ENCODE data around the gene ATP5PB. TPM values are rescaled to one million over a fixed set of nuclear protein-coding genes. Genes with fewer than 3 reads are reported as not detected.

ATP5PB gene
- total and polyA plus RNA-seq, 4 donors: 194 to 256 (median 203) TPM

- Histone ChIP-seq H3K27me3 (ENCODE audit: control insufficient read depth in 3 of 3, insufficient read depth in 3 of 3, low read length in 2 of 3) (no peaks in the 10 kb centered on the region), H3K9ac (ENCODE audit: insufficient read depth in 1 of 2, low read length in 2 of 2) (no peak overlapping the region)
Observed at GRCh38 chr1:111414756-111415155, 34.5 kb upstream of the ATP5PB start.

GRCh38 chr1:111415461-111415860, 33.8 kb upstream of the ATP5PB start:
- H3K27me3 ChIP-seq (ENCODE audit: control insufficient read depth in 3 of 3, insufficient read depth in 3 of 3, low read length in 2 of 3): no peaks in the 10 kb centered on the region
- no peak for ATAC-seq (ENCODE audit: insufficient read depth, low FRiP score)
- no peak overlapping the region for H3K4me3 ChIP-seq
- no peaks in the 10 kb centered on the region for H3K36me3 ChIP-seq (ENCODE audit: control insufficient read depth in 4 of 4, insufficient read depth in 4 of 4, low read length in 4 of 4)
- WGBS, 2 donors: 85 to 86% methylated on average over 3 of the region's 3 CpGs
- H3K9ac ChIP-seq (ENCODE audit: insufficient read depth in 1 of 2, low read length in 2 of 2): no peak overlapping the region
- no peak overlapping the region for H3K27ac ChIP-seq (ENCODE audit: low read depth in 1 of 2, low read length in 1 of 2)
- H3K4me1 ChIP-seq (ENCODE audit: control insufficient read depth in 5 of 5, insufficient read depth in 5 of 5, low read length in 5 of 5): peaks cover 0 to 9% (median 3%) of the 10 kb centered on the region in 5 donors
- no peaks in the 10 kb centered on the region for H3K9me3 ChIP-seq (ENCODE audit: control insufficient read depth in 4 of 4, insufficient read depth in 3 of 4, low read length in 3 of 4)
- DNase-seq: no peak
- TF ChIP-seq, protein P1, sequence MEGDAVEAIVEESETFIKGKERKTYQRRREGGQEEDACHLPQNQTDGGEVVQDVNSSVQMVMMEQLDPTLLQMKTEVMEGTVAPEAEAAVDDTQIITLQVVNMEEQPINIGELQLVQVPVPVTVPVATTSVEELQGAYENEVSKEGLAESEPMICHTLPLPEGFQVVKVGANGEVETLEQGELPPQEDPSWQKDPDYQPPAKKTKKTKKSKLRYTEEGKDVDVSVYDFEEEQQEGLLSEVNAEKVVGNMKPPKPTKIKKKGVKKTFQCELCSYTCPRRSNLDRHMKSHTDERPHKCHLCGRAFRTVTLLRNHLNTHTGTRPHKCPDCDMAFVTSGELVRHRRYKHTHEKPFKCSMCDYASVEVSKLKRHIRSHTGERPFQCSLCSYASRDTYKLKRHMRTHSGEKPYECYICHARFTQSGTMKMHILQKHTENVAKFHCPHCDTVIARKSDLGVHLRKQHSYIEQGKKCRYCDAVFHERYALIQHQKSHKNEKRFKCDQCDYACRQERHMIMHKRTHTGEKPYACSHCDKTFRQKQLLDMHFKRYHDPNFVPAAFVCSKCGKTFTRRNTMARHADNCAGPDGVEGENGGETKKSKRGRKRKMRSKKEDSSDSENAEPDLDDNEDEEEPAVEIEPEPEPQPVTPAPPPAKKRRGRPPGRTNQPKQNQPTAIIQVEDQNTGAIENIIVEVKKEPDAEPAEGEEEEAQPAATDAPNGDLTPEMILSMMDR (IDR thresholded peaks at IDR 0.05; ENCODE audit: control extremely low read depth, extremely low read depth): no peak

More at GRCh38 chr1:111414756-111415155, 34.5 kb upstream of the ATP5PB start:
- H3K4me1 ChIP-seq (ENCODE audit: control insufficient read depth in 5 of 5, insufficient read depth in 5 of 5, low read length in 5 of 5): peaks cover 0 to 9% (median 3%) of the 10 kb centered on the region in 5 donors
- H3K9me3 ChIP-seq (ENCODE audit: control insufficient read depth in 4 of 4, insufficient read depth in 3 of 4, low read length in 3 of 4): no peaks in the 10 kb centered on the region
- no peaks in the 10 kb centered on the region for H3K36me3 ChIP-seq (ENCODE audit: control insufficient read depth in 4 of 4, insufficient read depth in 4 of 4, low read length in 4 of 4)
- WGBS, 2 donors: 83 to 91% methylated on average over 2 of the region's 2 CpGs
- no peak overlapping the region for H3K4me3 ChIP-seq
- TF ChIP-seq, protein P1 (IDR thresholded peaks at IDR 0.05; ENCODE audit: control extremely low read depth, extremely low read depth): no peak
- H3K27ac ChIP-seq (ENCODE audit: low read depth in 1 of 2, low read length in 1 of 2): no peak overlapping the region
- ATAC-seq (ENCODE audit: insufficient read depth, low FRiP score) (no peak), DNase-seq (no peak)

DNA sequence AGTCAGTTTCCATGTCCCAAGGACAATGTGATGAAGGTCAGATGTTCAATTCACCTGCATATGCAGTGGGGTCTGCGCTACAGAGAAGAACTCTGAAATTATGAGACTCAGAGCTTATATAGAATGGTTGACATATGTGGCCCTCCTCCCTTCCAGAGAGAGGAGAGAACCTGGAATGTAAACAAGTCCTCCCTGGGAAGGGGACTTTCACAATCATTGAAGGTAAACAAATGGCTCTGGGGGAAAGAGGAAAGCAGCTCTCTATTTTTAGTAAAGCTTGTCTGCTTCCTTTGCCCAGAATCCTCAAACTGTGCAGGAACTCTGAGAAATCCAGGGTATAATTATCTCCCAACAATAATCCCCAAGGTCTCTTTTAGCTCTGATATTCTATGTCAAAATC, 31.5 kb upstream of the ATP5PB start:
- TF ChIP-seq, protein P1 (IDR thresholded peaks at IDR 0.05; ENCODE audit: control extremely low read depth, extremely low read depth): no peak
- no peaks in the 10 kb centered on the region for H3K27me3 ChIP-seq (ENCODE audit: control insufficient read depth in 3 of 3, insufficient read depth in 3 of 3, low read length in 2 of 3)
- peaks cover 0 to 9% (median 3%) of the 10 kb centered on the region in 5 donors for H3K4me1 ChIP-seq (ENCODE audit: control insufficient read depth in 5 of 5, insufficient read depth in 5 of 5, low read length in 5 of 5)
- 75 to 77% methylated on average over 1 of the region's 1 CpG for WGBS, 2 donors
- peak in 2 of 3 donors; percentile 29 to 35 for DNase-seq
- H3K27ac ChIP-seq (ENCODE audit: low read depth in 1 of 2, low read length in 1 of 2): no peak overlapping the region
- no peak overlapping the region for H3K4me3 ChIP-seq
- H3K9ac ChIP-seq (ENCODE audit: insufficient read depth in 1 of 2, low read length in 2 of 2): no peak overlapping the region
- no peaks in the 10 kb centered on the region for H3K36me3 ChIP-seq (ENCODE audit: control insufficient read depth in 4 of 4, insufficient read depth in 4 of 4, low read length in 4 of 4)
- no peaks in the 10 kb centered on the region for H3K9me3 ChIP-seq (ENCODE audit: control insufficient read depth in 4 of 4, insufficient read depth in 3 of 4, low read length in 3 of 4)
- no peak for ATAC-seq (ENCODE audit: insufficient read depth, low FRiP score)

- ATAC-seq (ENCODE audit: insufficient read depth, low FRiP score): no peak
- Histone ChIP-seq H3K4me1 (ENCODE audit: control insufficient read depth in 5 of 5, insufficient read depth in 5 of 5, low read length in 5 of 5) (peaks cover 0 to 9% (median 3%) of the 10 kb centered on the region in 5 donors), H3K9ac (ENCODE audit: insufficient read depth in 1 of 2, low read length in 2 of 2) (no peak overlapping the region), H3K27ac (ENCODE audit: low read depth in 1 of 2, low read length in 1 of 2) (no peak overlapping the region), H3K27me3 (ENCODE audit: control insufficient read depth in 3 of 3, insufficient read depth in 3 of 3, low read length in 2 of 3) (no peaks in the 10 kb centered on the region), H3K4me3 (no peak overlapping the region), H3K36me3 (ENCODE audit: control insufficient read depth in 4 of 4, insufficient read depth in 4 of 4, low read length in 4 of 4) (no peaks in the 10 kb centered on the region), H3K9me3 (ENCODE audit: control insufficient read depth in 4 of 4, insufficient read depth in 3 of 4, low read length in 3 of 4) (no peaks in the 10 kb centered on the region)
- TF ChIP-seq, protein P1 (IDR thresholded peaks at IDR 0.05; ENCODE audit: control extremely low read depth, extremely low read depth): no peak
- WGBS, 2 donors: 95 to 98% methylated on average over 1 of the region's 1 CpG
- no peak for DNase-seq
Observed at GRCh38 chr1:111419037-111419436, 30.2 kb upstream of the ATP5PB start.
